Endothelial cell of umbilical vein (primary cell): Measurements from ENCODE around the gene AGBL5. TPM values are rescaled to one million over a fixed set of nuclear protein-coding genes. Genes with fewer than 3 reads are reported as not detected.

ENCODE experiments used
- BruUV-seq: library from RNA; stranded (reverse); fragments of 400-500 nt; replicated peaks from 2 replicates; lab custom pipeline; 2021; lab: Mats Ljungman, UMichigan
- CTCF ChIA-PET: fragments of 300-600, 350-600 bp; sonication (Branson Sonifier 250); formaldehyde crosslinking; loops from one replicate; lab custom pipeline; 2021; ENCODE audit warnings: antibody characterized with exemption, inconsistent platforms; lab: Charles Lee
- POLR2A ChIA-PET: fragments of 300-600, 350-600 bp; sonication (Branson Sonifier 250); formaldehyde crosslinking; loops from one replicate; lab custom pipeline; 2021; ENCODE audit warnings: antibody characterized with exemption, inconsistent platforms; lab: Charles Lee
- DNase-seq: peaks from one replicate; pipeline ENCODE4 v3.0.0-alpha.2; 2011; ENCODE audit warnings: low read depth, low spot score
- FAIRE-seq: peaks from 2 replicates; lab custom pipeline; 2011; peaks lifted over from hg19 to GRCh38; lab: Jason Lieb, UNC
- H2AFZ ChIP-seq: 2 replicates; pipeline ENCODE4 v1.6.0; 2012; ENCODE audit warnings: low read depth, low read length, control low read depth, inconsistent platforms
- H3K27ac ChIP-seq: 2 replicates; pipeline ENCODE4 v1.5.1; 2011; ENCODE audit warnings: low read depth, mild to moderate bottlenecking, control low read depth, low read length, moderate library complexity; ENCODE audit not compliant: insufficient read depth
- H3K27me3 ChIP-seq, 2 experiments: 2 replicates each; pipeline versions ENCODE4 v1.6.0 to v1.6.1; 2011; ENCODE audit warnings: low read length in 2 of 2, mixed read lengths in 1 of 2; ENCODE audit not compliant: control insufficient read depth in 2 of 2, insufficient read depth in 2 of 2
- H3K36me3 ChIP-seq, 2 experiments: 2 replicates in 1 of 2; 3 replicates in 1 of 2; pipeline ENCODE4 v1.5.1; 2011; ENCODE audit warnings: low read length in 2 of 2, mild to moderate bottlenecking in 1 of 2, moderate library complexity in 1 of 2; ENCODE audit not compliant: control insufficient read depth in 2 of 2, insufficient read depth in 2 of 2; ENCODE audit errors: extremely low read depth in 1 of 2
- H3K4me1 ChIP-seq: 3 replicates; pipeline ENCODE4 v1.5.1; 2011; ENCODE audit warnings: mild to moderate bottlenecking, low read length; ENCODE audit not compliant: control insufficient read depth, insufficient read depth; ENCODE audit errors: extremely low read depth
- H3K4me2 ChIP-seq: 2 replicates; pipeline ENCODE4 v1.6.1; 2011; ENCODE audit warnings: low read length, control low read depth, mixed read lengths; ENCODE audit not compliant: insufficient read depth
- H3K4me3 ChIP-seq, 3 experiments: fragments of 200-600 bp in 1 of 3; sonication (generic), shearing (Covaris generic) in 1 of 3; replicated peaks in 1 of 3; 2 replicates each; pipeline ENCODE4 v1.5.1; 2011 to 2016; ENCODE audit warnings: control low read depth in 3 of 3, low read length in 3 of 3, mild to moderate bottlenecking in 2 of 3, inconsistent platforms in 1 of 3, low read depth in 1 of 3, moderate library complexity in 1 of 3; ENCODE audit not compliant: insufficient read depth in 1 of 3
- H3K79me2 ChIP-seq: 2 replicates; pipeline ENCODE4 v1.6.0; 2012; ENCODE audit warnings: low read length, inconsistent platforms; ENCODE audit not compliant: control insufficient read depth, insufficient read depth
- H3K9ac ChIP-seq: replicated peaks from 2 replicates; pipeline ENCODE3; 2011; ENCODE audit warnings: low read length, control low read depth; ENCODE audit not compliant: insufficient read depth; ENCODE audit errors: extremely low read depth
- H3K9me1 ChIP-seq: replicated peaks from 3 replicates; pipeline ENCODE4 v1.6.0; 2011; ENCODE audit warnings: mild to moderate bottlenecking, low read length; ENCODE audit not compliant: control insufficient read depth, insufficient read depth; ENCODE audit errors: extremely low read depth
- H3K9me3 ChIP-seq: replicated peaks from 2 replicates; pipeline ENCODE4 v1.5.1; 2012; ENCODE audit warnings: low read length, inconsistent platforms; ENCODE audit not compliant: control insufficient read depth, insufficient read depth
- H4K20me1 ChIP-seq: replicated peaks from 2 replicates; pipeline ENCODE3; 2011; ENCODE audit warnings: mild to moderate bottlenecking, low read length; ENCODE audit not compliant: control insufficient read depth, insufficient read depth; ENCODE audit errors: extremely low read depth
- EZH2 ChIP-seq: IDR thresholded peaks from 2 replicates; pipeline ENCODE4 v1.6.1; 2012; ENCODE audit warnings: borderline replicate concordance, low read depth, mild to moderate bottlenecking, moderate library complexity, low read length, inconsistent platforms; ENCODE audit not compliant: severe bottlenecking
- FOS ChIP-seq: IDR thresholded peaks from 2 replicates; pipeline ENCODE4 v1.6.1; 2011; ENCODE audit warnings: mild to moderate bottlenecking, low read length, moderate library complexity, borderline replicate concordance; ENCODE audit not compliant: insufficient read depth
- GATA2 ChIP-seq: IDR thresholded peaks from 2 replicates; pipeline ENCODE4 v1.7.0; 2011; ENCODE audit warnings: low read depth, mild to moderate bottlenecking, moderate library complexity, mixed read lengths, low read length; ENCODE audit not compliant: insufficient read length, insufficient read depth
- JUN ChIP-seq: IDR thresholded peaks from 2 replicates; pipeline ENCODE4 v1.6.1; 2011; ENCODE audit warnings: borderline replicate concordance, low read depth; ENCODE audit not compliant: insufficient read length, insufficient read depth
- MYC ChIP-seq: IDR thresholded peaks from one replicate; pipeline ENCODE4 v1.6.1; 2011; ENCODE audit warnings: mild to moderate bottlenecking, low read depth, low read length
- POLR2A ChIP-seq: IDR thresholded peaks from 2 replicates; pipeline ENCODE4 v1.6.1; 2012; ENCODE audit warnings: low read depth, mild to moderate bottlenecking, control low read depth, low read length
- POLR2AphosphoS5 ChIP-seq: IDR thresholded peaks from 2 replicates; pipeline ENCODE4 v1.6.1; 2012; ENCODE audit warnings: low read depth, mild to moderate bottlenecking, control low read depth, low read length, moderate library complexity; ENCODE audit not compliant: insufficient read depth
- dilution Hi-C: fragments of 300-500 bp; cut with MboI; formaldehyde crosslinking; loops from one replicate; pipeline ENCODE4 v1.15.0; 2019; ENCODE audit warnings: low sequenced_read_pairs; ENCODE audit not compliant: extremely low pct_ligation_motif_present
- intact Hi-C: fragments of 100-400 bp; cut with micrococcal nuclease; formaldehyde crosslinking; loops from one replicate; pipeline ENCODE4 v1.10.0; 2022
- polyA plus RNA-seq, 4 experiments: library from polyadenylated mRNA; depleted of rRNA in 3 of 4; stranded (reverse) in 3 of 4; unstranded in 1 of 4; fragments of >200 nt; gene quantifications; 2 replicates each; pipeline versions ENCODE4 v1.2.1 to v1.2.3, GENCODE V29; 2011 to 2012; ENCODE audit warnings: missing spikeins in 1 of 4
- total RNA-seq: library from RNA; stranded (reverse); gene quantifications from 2 replicates; pipeline ENCODE4 v1.2.3, GENCODE V29; 2021
- TF ChIP-seq, protein P1 (sequence below): IDR thresholded peaks from 2 replicates; pipeline ENCODE4 v1.6.1; 2011; ENCODE audit not compliant: insufficient read depth, insufficient read length
- TF ChIP-seq, protein P2 (sequence below), 2 donors: IDR thresholded peaks; 1 replicate in 1 of 2; 2 replicates in 1 of 2; pipeline ENCODE4 v1.5.1; 2011; ENCODE audit warnings: low read length in 2 of 2, mild to moderate bottlenecking in 2 of 2, moderate library complexity in 2 of 2, control low read depth in 1 of 2, inconsistent platforms in 1 of 2, low read depth in 1 of 2; ENCODE audit not compliant: insufficient read depth in 1 of 2; ENCODE audit errors: extremely low read depth in 1 of 2

Gene AGBL5
- total and polyA plus RNA-seq, 2 donors (not counting 3 experiments of a cell fraction or from before 2014, with no cell fraction given) = 28.2 to 41.9 TPM

- H3K4me1 ChIP-seq = peaks cover 2% of the 10 kb centered on the region
- H3K9me3 ChIP-seq = no peaks in the 10 kb centered on the region
- FAIRE-seq (no peak), DNase-seq (no peak)
- no peak overlapping the region for H3K9ac ChIP-seq
- H4K20me1 ChIP-seq = no peaks in the 10 kb centered on the region
- peaks cover 8 to 9% of the 10 kb centered on the region in 2 experiments for H3K27me3 ChIP-seq
- POLR2A ChIA-PET = interaction anchor here (0.6 kb wide), 1 partner anchor 47 kb away, joined by 4 read pairs; no protein-coding TSS in a partner anchor
- no peak overlapping the region for H3K4me2 ChIP-seq
- H3K4me3 ChIP-seq = no peak overlapping the region
- no peak overlapping the region for H2AFZ ChIP-seq
- intact Hi-C loops (no loop called here), dilution Hi-C loops (no loop called here)
- CTCF ChIA-PET = interaction anchor here (1.0 kb wide), 1 partner anchor 59 kb away, joined by 3 read pairs; no protein-coding TSS in a partner anchor
- BruUV-seq = no TSS peak
- no peaks in the 10 kb centered on the region for H3K9me1 ChIP-seq
- no peak overlapping the region for H3K27ac ChIP-seq
- no peaks in the 10 kb centered on the region for H3K79me2 ChIP-seq
- H3K36me3 ChIP-seq = no peaks in the 10 kb centered on the region
- TF ChIP-seq EZH2 = no peak
- TF ChIP-seq POLR2AphosphoS5 = no peak
- no peak for TF ChIP-seq FOS
- TF ChIP-seq, protein P1, sequence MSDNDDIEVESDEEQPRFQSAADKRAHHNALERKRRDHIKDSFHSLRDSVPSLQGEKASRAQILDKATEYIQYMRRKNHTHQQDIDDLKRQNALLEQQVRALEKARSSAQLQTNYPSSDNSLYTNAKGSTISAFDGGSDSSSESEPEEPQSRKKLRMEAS = no peak
- no peak for TF ChIP-seq POLR2A
- TF ChIP-seq JUN = no peak
- TF ChIP-seq GATA2 = no peak
- TF ChIP-seq MYC = no peak
- TF ChIP-seq, protein P2, sequence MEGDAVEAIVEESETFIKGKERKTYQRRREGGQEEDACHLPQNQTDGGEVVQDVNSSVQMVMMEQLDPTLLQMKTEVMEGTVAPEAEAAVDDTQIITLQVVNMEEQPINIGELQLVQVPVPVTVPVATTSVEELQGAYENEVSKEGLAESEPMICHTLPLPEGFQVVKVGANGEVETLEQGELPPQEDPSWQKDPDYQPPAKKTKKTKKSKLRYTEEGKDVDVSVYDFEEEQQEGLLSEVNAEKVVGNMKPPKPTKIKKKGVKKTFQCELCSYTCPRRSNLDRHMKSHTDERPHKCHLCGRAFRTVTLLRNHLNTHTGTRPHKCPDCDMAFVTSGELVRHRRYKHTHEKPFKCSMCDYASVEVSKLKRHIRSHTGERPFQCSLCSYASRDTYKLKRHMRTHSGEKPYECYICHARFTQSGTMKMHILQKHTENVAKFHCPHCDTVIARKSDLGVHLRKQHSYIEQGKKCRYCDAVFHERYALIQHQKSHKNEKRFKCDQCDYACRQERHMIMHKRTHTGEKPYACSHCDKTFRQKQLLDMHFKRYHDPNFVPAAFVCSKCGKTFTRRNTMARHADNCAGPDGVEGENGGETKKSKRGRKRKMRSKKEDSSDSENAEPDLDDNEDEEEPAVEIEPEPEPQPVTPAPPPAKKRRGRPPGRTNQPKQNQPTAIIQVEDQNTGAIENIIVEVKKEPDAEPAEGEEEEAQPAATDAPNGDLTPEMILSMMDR (IDR thresholded peaks at IDR 0.05; ENCODE audit: extremely low read depth in 1 of 2, insufficient read depth in 1 of 2, low read depth in 1 of 2, low read length in 2 of 2) = no peak
Measured at GRCh38 chr2:27001950-27002349, 49.5 kb upstream of the AGBL5 start.
